ENCODE results near the gene WIZ. TPM values are rescaled to one million over a fixed set of nuclear protein-coding genes. Genes with fewer than 3 reads are reported as not detected.
A peak's percentile ranks its signal among the peaks of the same experiment; 100 is the strongest.

Gene WIZ
- total and polyA plus RNA-seq, 7 donors: 16.6 to 39.1 (median 22.9) TPM

GRCh38 chr19:15427350-15427700 lies 22.4 kb downstream of the WIZ start:
- intact Hi-C loops (cut with DNase I): no loop called here
- H3K36me3 ChIP-seq (ENCODE audit: insufficient read depth in 1 of 2, low read depth in 1 of 2): peaks cover 9 to 73% of the 10 kb centered on the region in 2 donors
- peaks cover 22% of the 10 kb centered on the region for H3K4me1 ChIP-seq
- H3K27ac ChIP-seq: no peak overlapping the region
- ATAC-seq (no peak), DNase-seq (peak in 1 of 2 donors; percentile 30)
- no peak overlapping the region for H3K4me3 ChIP-seq
- no peak for TF ChIP-seq CTCF (IDR thresholded peaks at IDR 0.05)
- H3K27me3 ChIP-seq (ENCODE audit: insufficient read depth in 3 of 3, low read length in 2 of 3): no peaks in the 10 kb centered on the region
- 97 to 98% (median 97%) methylated on average over 25 of the region's 25 CpGs for WGBS, 3 donors
- peaks cover 4% of the 10 kb centered on the region for H3K9me3 ChIP-seq

GRCh38 chr19:15426485-15427349 lies 23.0 kb downstream of the WIZ start:
- peaks cover 9 to 73% of the 10 kb centered on the region in 2 donors for H3K36me3 ChIP-seq (ENCODE audit: insufficient read depth in 1 of 2, low read depth in 1 of 2)
- H3K27me3 ChIP-seq (ENCODE audit: insufficient read depth in 3 of 3, low read length in 2 of 3): no peaks in the 10 kb centered on the region
- 89 to 90% (median 90%) methylated on average over 16 of the region's 16 CpGs for WGBS, 3 donors
- H3K27ac ChIP-seq: no peak overlapping the region
- ATAC-seq (no peak), DNase-seq (peak in 1 of 2 donors; percentile 46)
- H3K4me1 ChIP-seq: peaks cover 29% of the 10 kb centered on the region
- H3K4me3 ChIP-seq: no peak overlapping the region
- TF ChIP-seq CTCF (IDR thresholded peaks at IDR 0.05): no peak
- peaks cover 4% of the 10 kb centered on the region for H3K9me3 ChIP-seq
- intact Hi-C loops (cut with DNase I): no loop called here

- DNase-seq: peak in 1 of 2 donors; percentile 51
- no peak for ATAC-seq
- peaks cover 4% of the 10 kb centered on the region for H3K9me3 ChIP-seq
- WGBS, 3 donors: 94 to 96% (median 94%) methylated on average over 27 to 36 of the region's 36 CpGs
- no peak overlapping the region for H3K4me3 ChIP-seq
- no peak for TF ChIP-seq CTCF (IDR thresholded peaks at IDR 0.05)
- intact Hi-C loops (cut with DNase I): no loop called here
- no peaks in the 10 kb centered on the region for H3K27me3 ChIP-seq (ENCODE audit: insufficient read depth in 3 of 3, low read length in 2 of 3)
- H3K4me1 ChIP-seq: peaks cover 20% of the 10 kb centered on the region
- no peak overlapping the region for H3K27ac ChIP-seq
- H3K36me3 ChIP-seq (ENCODE audit: insufficient read depth in 1 of 2, low read depth in 1 of 2): peaks cover 9 to 73% of the 10 kb centered on the region in 2 donors
Observed at GRCh38 chr19:15425321-15425950, 24.3 kb downstream of the WIZ start.

GRCh38 chr19:15424692-15425272 lies 25.0 kb downstream of the WIZ start:
- 96 to 98% (median 96%) methylated on average over 34 to 38 of the region's 38 CpGs for WGBS, 3 donors
- Histone ChIP-seq H3K27me3 (ENCODE audit: insufficient read depth in 3 of 3, low read length in 2 of 3) (no peaks in the 10 kb centered on the region), H3K4me1 (peaks cover 18% of the 10 kb centered on the region), H3K36me3 (ENCODE audit: insufficient read depth in 1 of 2, low read depth in 1 of 2) (peaks cover 9 to 72% of the 10 kb centered on the region in 2 donors), H3K4me3 (no peak overlapping the region), H3K27ac (no peak overlapping the region), H3K9me3 (peaks cover 4% of the 10 kb centered on the region)
- intact Hi-C loops (cut with DNase I): no loop called here
- no peak for ATAC-seq
- peak in 1 of 2 donors; percentile 42 for DNase-seq
- no peak for TF ChIP-seq CTCF (IDR thresholded peaks at IDR 0.05)

Measured in psoas muscle (tissue), 8 donors.